ENCODE data around the gene FAM181A.

- TF ChIP-seq CTCF (IDR thresholded peaks at IDR 0.05): no peak
- TF ChIP-seq POLR2AphosphoS5 (IDR thresholded peaks at IDR 0.05; ENCODE audit: low read depth, low read length): no peak
- TF ChIP-seq TCF7L2 (IDR thresholded peaks at IDR 0.05; ENCODE audit: low read depth, low read length): no peak
- no peak for TF ChIP-seq REST (IDR thresholded peaks at IDR 0.05; ENCODE audit: insufficient read depth in 1 of 2, low read depth in 2 of 2, low read length in 1 of 2)
- no peak for TF ChIP-seq SIN3A (IDR thresholded peaks at IDR 0.05; ENCODE audit: borderline replicate concordance, insufficient read depth, low read depth, low read length)
These were observed 3.8 kb downstream of the FAM181A start for GRCh38 chr14:93930989-93931307.

Measured in Panc1 (cell line).